ENCODE results near the gene AMBRA1.

Gene AMBRA1

GRCh38 chr11:46445192-46445919, 148.5 kb downstream of the AMBRA1 start:
- DNase-seq (ENCODE audit: insufficient read length, low spot score) (no peak), FAIRE-seq (no peak)
- no peak for TF ChIP-seq CTCF (IDR thresholded peaks at IDR 0.05; ENCODE audit: insufficient read depth, missing control alignments)

GRCh38 chr11:46444305-46444704, 149.5 kb downstream of the AMBRA1 start:
- TF ChIP-seq CTCF (IDR thresholded peaks at IDR 0.05; ENCODE audit: insufficient read depth, missing control alignments): no peak
- FAIRE-seq (no peak), DNase-seq (ENCODE audit: insufficient read length, low spot score) (no peak)

- no peak for TF ChIP-seq CTCF (IDR thresholded peaks at IDR 0.05; ENCODE audit: insufficient read depth, missing control alignments)
- DNase-seq (ENCODE audit: insufficient read length, low spot score) (no peak), FAIRE-seq (peak; percentile 11)
Observed at GRCh38 chr11:46438211-46438610, 155.6 kb downstream of the AMBRA1 start.

- TF ChIP-seq CTCF (IDR thresholded peaks at IDR 0.05; ENCODE audit: insufficient read depth, missing control alignments): no peak
- no peak for DNase-seq (ENCODE audit: insufficient read length, low spot score)
- FAIRE-seq: no peak
Observed at GRCh38 chr11:46437122-46437689, 156.6 kb downstream of the AMBRA1 start.

- no peak for FAIRE-seq
- no peak for DNase-seq (ENCODE audit: insufficient read length, low spot score)
- no peak for TF ChIP-seq CTCF (IDR thresholded peaks at IDR 0.05; ENCODE audit: insufficient read depth, missing control alignments)
Observed at GRCh38 chr11:46436113-46436512, 157.7 kb downstream of the AMBRA1 start.

- DNase-seq (ENCODE audit: insufficient read length, low spot score) (no peak), FAIRE-seq (no peak)
- no peak for TF ChIP-seq CTCF (IDR thresholded peaks at IDR 0.05; ENCODE audit: insufficient read depth, missing control alignments)
Observed at GRCh38 chr11:46435679-46436078, 158.1 kb downstream of the AMBRA1 start.

GRCh38 chr11:46431211-46431610, 162.6 kb downstream of the AMBRA1 start:
- TF ChIP-seq CTCF (IDR thresholded peaks at IDR 0.05; ENCODE audit: insufficient read depth, missing control alignments): no peak
- no peak for FAIRE-seq
- DNase-seq (ENCODE audit: insufficient read length, low spot score): no peak
